Measurements from ENCODE around the gene PEX1. TPM values are rescaled to one million over a fixed set of nuclear protein-coding genes. Genes with fewer than 3 reads are reported as not detected.

PEX1 gene
- total RNA-seq, 1 donor from 2014 or later, result 9.9 TPM

- H3K4me1 Mint-ChIP-seq (ENCODE audit: low read depth), result peaks cover 20% of the 10 kb centered on the region
- no peak overlapping the region for H3K4me3 Mint-ChIP-seq (ENCODE audit: unreplicated experiment)
- TF ChIP-seq CTCF (IDR thresholded peaks at IDR 0.05), result no peak
- H3K36me3 Mint-ChIP-seq (ENCODE audit: low read depth), result peaks cover 7% of the 10 kb centered on the region
- DNase-seq (ENCODE audit: low spot score), result no peak
- no peaks in the 10 kb centered on the region for H3K27me3 Mint-ChIP-seq (ENCODE audit: low read depth)
- no peak overlapping the region for H3K27ac Mint-ChIP-seq (ENCODE audit: unreplicated experiment)
- H3K9me3 Mint-ChIP-seq (ENCODE audit: low read depth), result peaks cover 13% of the 10 kb centered on the region
These were observed 63.8 kb downstream of the PEX1 start for GRCh38 chr7:92464515-92464914.

- Mint-ChIP-seq H3K27ac (ENCODE audit: unreplicated experiment) (no peak overlapping the region), H3K4me1 (ENCODE audit: low read depth) (peaks cover 21% of the 10 kb centered on the region), H3K36me3 (ENCODE audit: low read depth) (peaks cover 2% of the 10 kb centered on the region), H3K4me3 (ENCODE audit: unreplicated experiment) (no peak overlapping the region), H3K27me3 (ENCODE audit: low read depth) (no peaks in the 10 kb centered on the region), H3K9me3 (ENCODE audit: low read depth) (no peaks in the 10 kb centered on the region)
- DNase-seq (ENCODE audit: low spot score), result no peak
- TF ChIP-seq CTCF (IDR thresholded peaks at IDR 0.05), result no peak
These were observed 65.8 kb downstream of the PEX1 start for GRCh38 chr7:92462560-92462959.

- no peaks in the 10 kb centered on the region for H3K27me3 Mint-ChIP-seq (ENCODE audit: low read depth)
- peak overlapping the region; percentile 10 for H3K27ac Mint-ChIP-seq (ENCODE audit: unreplicated experiment)
- TF ChIP-seq CTCF (IDR thresholded peaks at IDR 0.05), result peak; percentile 92
- H3K4me3 Mint-ChIP-seq (ENCODE audit: unreplicated experiment), result no peak overlapping the region
- peaks cover 23% of the 10 kb centered on the region for H3K4me1 Mint-ChIP-seq (ENCODE audit: low read depth)
- no peak for DNase-seq (ENCODE audit: low spot score)
- H3K36me3 Mint-ChIP-seq (ENCODE audit: low read depth), result peaks cover 2% of the 10 kb centered on the region
- H3K9me3 Mint-ChIP-seq (ENCODE audit: low read depth), result no peaks in the 10 kb centered on the region
These were observed 67.0 kb downstream of the PEX1 start for GRCh38 chr7:92461027-92462003.

GRCh38 chr7:92460510-92460909, 67.8 kb downstream of the PEX1 start:
- peaks cover 4% of the 10 kb centered on the region for H3K36me3 Mint-ChIP-seq (ENCODE audit: low read depth)
- no peak for DNase-seq (ENCODE audit: low spot score)
- H3K4me3 Mint-ChIP-seq (ENCODE audit: unreplicated experiment), result no peak overlapping the region
- peaks cover 30% of the 10 kb centered on the region for H3K4me1 Mint-ChIP-seq (ENCODE audit: low read depth)
- no peaks in the 10 kb centered on the region for H3K9me3 Mint-ChIP-seq (ENCODE audit: low read depth)
- TF ChIP-seq CTCF (IDR thresholded peaks at IDR 0.05), result no peak
- H3K27me3 Mint-ChIP-seq (ENCODE audit: low read depth), result no peaks in the 10 kb centered on the region
- peak overlapping the region; percentile 46 for H3K27ac Mint-ChIP-seq (ENCODE audit: unreplicated experiment)

GRCh38 chr7:92460109-92460508, 68.2 kb downstream of the PEX1 start:
- Mint-ChIP-seq H3K27ac (ENCODE audit: unreplicated experiment) (peak overlapping the region; percentile 46), H3K9me3 (ENCODE audit: low read depth) (no peaks in the 10 kb centered on the region), H3K4me3 (ENCODE audit: unreplicated experiment) (no peak overlapping the region), H3K27me3 (ENCODE audit: low read depth) (no peaks in the 10 kb centered on the region), H3K4me1 (ENCODE audit: low read depth) (peaks cover 30% of the 10 kb centered on the region), H3K36me3 (ENCODE audit: low read depth) (peaks cover 4% of the 10 kb centered on the region)
- no peak for DNase-seq (ENCODE audit: low spot score)
- TF ChIP-seq CTCF (IDR thresholded peaks at IDR 0.05), result no peak

All from chondrocyte (in vitro differentiated cells).